Bronchial epithelial cell (primary cell): ENCODE results near the gene CRADD. TPM values are rescaled to one million over a fixed set of nuclear protein-coding genes. Genes with fewer than 3 reads are reported as not detected.

Source experiments
- DNase-seq: peaks from one replicate; pipeline ENCODE4 v3.0.0-alpha.2; 2010; ENCODE audit warnings: low read depth
- FAIRE-seq: peaks from 2 replicates; lab custom pipeline; 2011; peaks lifted over from hg19 to GRCh38; lab: Jason Lieb, UNC
- H3K27me3 ChIP-seq: 2 replicates; pipeline ENCODE4 v1.5.1; 2011; ENCODE audit warnings: low read length; ENCODE audit not compliant: control insufficient read depth, insufficient read depth
- H3K36me3 ChIP-seq: 2 replicates; pipeline ENCODE4 v1.5.1; 2011; ENCODE audit warnings: low read length; ENCODE audit not compliant: control insufficient read depth, insufficient read depth
- H3K4me3 ChIP-seq: 2 replicates; pipeline ENCODE4 v1.5.1; 2011; ENCODE audit warnings: mild to moderate bottlenecking, low read depth, low read length, control low read depth
- total RNA-seq: library from RNA; depleted of rRNA; stranded (reverse); fragments of >200 nt; gene quantifications from 2 replicates; pipeline ENCODE4 v1.2.1, GENCODE V29; 2014
- TF ChIP-seq, protein P1 (sequence below): IDR thresholded peaks from 2 replicates; pipeline ENCODE4 v1.5.1; 2011; ENCODE audit warnings: mild to moderate bottlenecking, moderate library complexity, low read length, control low read depth, inconsistent platforms; ENCODE audit not compliant: insufficient read depth, severe bottlenecking

Gene CRADD
- total RNA-seq, 1 donor from 2014 or later: 11.8 TPM

DNA sequence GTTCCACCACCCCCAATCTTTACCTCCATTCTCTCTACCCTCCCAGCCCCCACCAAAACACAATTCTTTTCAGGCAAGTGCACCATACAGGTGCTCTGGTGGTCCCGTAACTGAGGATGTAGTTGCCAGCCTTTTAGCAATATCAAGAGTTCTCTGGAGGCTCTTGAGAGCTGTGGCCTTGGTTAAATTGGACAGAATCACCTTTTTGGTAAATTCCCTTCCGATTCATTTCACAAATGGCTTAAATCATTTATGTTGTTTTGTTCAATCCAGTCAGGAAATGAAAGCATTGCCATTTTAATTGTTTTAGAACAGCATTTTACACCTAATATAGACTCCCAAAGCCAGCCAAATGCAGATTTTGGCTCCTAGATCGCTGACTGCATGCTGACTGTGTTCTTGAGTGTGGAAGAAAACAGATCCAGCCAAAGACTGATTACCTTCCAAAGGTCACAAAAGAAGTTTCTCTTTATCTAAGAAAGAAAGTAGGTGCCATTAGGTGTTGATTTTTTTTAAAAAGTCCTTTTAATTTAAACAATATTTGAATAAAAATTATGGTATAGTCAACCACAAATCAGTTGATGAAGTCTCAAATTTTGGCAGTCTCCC lies 25.6 kb downstream of the CRADD start:
- no peak overlapping the region for H3K4me3 ChIP-seq
- H3K36me3 ChIP-seq: no peaks in the 10 kb centered on the region
- DNase-seq: no peak
- TF ChIP-seq, protein P1, sequence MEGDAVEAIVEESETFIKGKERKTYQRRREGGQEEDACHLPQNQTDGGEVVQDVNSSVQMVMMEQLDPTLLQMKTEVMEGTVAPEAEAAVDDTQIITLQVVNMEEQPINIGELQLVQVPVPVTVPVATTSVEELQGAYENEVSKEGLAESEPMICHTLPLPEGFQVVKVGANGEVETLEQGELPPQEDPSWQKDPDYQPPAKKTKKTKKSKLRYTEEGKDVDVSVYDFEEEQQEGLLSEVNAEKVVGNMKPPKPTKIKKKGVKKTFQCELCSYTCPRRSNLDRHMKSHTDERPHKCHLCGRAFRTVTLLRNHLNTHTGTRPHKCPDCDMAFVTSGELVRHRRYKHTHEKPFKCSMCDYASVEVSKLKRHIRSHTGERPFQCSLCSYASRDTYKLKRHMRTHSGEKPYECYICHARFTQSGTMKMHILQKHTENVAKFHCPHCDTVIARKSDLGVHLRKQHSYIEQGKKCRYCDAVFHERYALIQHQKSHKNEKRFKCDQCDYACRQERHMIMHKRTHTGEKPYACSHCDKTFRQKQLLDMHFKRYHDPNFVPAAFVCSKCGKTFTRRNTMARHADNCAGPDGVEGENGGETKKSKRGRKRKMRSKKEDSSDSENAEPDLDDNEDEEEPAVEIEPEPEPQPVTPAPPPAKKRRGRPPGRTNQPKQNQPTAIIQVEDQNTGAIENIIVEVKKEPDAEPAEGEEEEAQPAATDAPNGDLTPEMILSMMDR: no peak
- no peaks in the 10 kb centered on the region for H3K27me3 ChIP-seq
- no peak for FAIRE-seq

DNA sequence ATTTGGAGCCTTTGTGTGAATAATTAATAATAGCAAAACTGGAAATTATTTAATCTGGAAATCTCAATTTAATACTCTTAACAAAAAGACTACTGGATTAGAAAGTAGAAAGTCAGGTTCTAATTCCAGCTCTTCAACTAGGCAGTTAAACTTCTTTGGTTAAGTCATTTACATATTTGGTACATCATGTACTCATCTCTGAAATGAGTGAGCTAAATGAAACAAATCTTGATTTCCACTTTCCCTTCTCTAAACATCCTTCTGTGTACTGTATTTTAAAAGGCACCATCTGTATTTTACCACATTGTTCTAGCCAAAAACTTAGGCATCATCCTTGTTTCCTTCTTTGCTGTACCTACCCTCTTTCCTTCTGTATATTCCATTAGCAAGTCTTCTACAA lies 26.9 kb downstream of the CRADD start:
- FAIRE-seq: no peak
- TF ChIP-seq, protein P1: no peak
- Histone ChIP-seq H3K36me3 (no peaks in the 10 kb centered on the region), H3K4me3 (no peak overlapping the region), H3K27me3 (no peaks in the 10 kb centered on the region)
- DNase-seq: no peak

DNA sequence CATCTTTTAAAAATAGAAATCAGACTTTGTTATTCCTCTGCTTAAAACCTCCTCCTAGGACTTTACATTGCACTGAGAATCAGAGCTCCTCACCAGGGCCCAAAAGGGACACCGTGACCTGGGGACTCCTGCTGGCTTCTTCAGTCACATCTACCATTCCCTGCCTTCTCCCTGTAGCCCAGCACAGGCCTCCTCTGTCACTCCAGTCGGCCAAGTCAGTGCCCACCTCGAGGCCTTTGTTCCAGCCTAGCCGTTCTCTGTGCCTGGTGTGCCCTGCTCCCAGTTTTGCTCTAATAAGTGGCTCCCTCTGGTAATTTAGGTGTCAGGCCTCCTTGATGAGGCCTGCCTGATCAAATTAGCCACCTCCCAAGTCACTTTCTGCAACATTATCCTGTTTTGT lies 27.4 kb downstream of the CRADD start:
- Histone ChIP-seq H3K4me3 (no peak overlapping the region), H3K27me3 (no peaks in the 10 kb centered on the region), H3K36me3 (no peaks in the 10 kb centered on the region)
- DNase-seq: no peak
- TF ChIP-seq, protein P1: no peak
- no peak for FAIRE-seq

DNA sequence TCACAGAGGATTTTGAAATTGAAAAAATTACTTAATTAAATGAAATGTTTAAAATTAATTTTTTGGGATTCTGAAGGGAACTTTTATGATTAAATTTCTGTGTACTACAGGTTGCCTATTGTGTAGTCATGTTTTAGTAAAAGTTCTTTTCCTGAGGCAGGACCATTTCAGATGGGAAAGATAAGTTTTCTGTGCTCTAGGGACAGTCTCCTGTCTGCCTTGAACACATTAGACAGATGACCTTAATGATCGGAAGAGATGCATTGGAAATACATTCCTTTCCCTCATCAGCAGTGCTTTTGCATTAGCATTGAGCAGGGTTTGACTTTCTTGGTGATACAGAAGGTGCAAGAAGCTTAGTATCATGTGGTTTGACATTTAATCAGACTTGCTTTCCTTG lies 28.1 kb downstream of the CRADD start:
- H3K27me3 ChIP-seq: no peaks in the 10 kb centered on the region
- no peak for FAIRE-seq

DNA sequence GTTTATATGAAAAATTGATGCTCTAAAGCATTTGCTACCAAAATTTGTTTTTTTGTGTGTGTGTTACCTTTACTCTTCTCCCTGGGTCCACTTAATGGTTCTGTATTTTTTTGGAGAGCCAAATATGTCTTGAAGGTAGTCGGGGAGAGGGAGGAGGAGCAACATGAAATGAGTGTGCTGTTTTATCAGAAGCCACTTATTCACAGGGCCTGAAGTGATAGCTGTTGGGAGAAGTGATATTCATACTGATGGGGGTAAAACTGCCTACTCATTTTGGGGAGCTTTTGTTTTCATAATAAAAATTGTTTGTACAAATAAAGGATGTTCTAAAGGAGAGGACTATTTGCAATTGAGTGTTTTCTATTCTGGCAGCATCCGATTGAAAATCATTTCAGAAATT lies 29.2 kb downstream of the CRADD start:
- H3K27me3 ChIP-seq: no peaks in the 10 kb centered on the region
- DNase-seq: no peak

More for the DNA sequence above, 28.1 kb downstream of the CRADD start:
- TF ChIP-seq, protein P1: no peak
- no peak for DNase-seq
- no peak overlapping the region for H3K4me3 ChIP-seq
- H3K36me3 ChIP-seq: no peaks in the 10 kb centered on the region

More for the DNA sequence above, 29.2 kb downstream of the CRADD start:
- H3K4me3 ChIP-seq: no peak overlapping the region
- TF ChIP-seq, protein P1: no peak
- no peak for FAIRE-seq
- no peaks in the 10 kb centered on the region for H3K36me3 ChIP-seq
